ENCODE results near the gene FAAP20. TPM values are rescaled to one million over a fixed set of nuclear protein-coding genes. Genes with fewer than 3 reads are reported as not detected.

Gene FAAP20
- total RNA-seq, 1 experiment from 2014 or later, result 133 TPM

GRCh38 chr1:2146836-2147517, 47.6 kb downstream of the FAAP20 start:
- no peak overlapping the region for H3K27ac Mint-ChIP-seq
- POLR2A ChIA-PET, result no interaction called here
- DNase-seq (ENCODE audit: low spot score) (no peak), ATAC-seq (no peak)
- TF ChIP-seq TP53 (CRISPR knock-in tag; IDR thresholded peaks at IDR 0.05) (no peak), ZNF263 (CRISPR knock-in tag; IDR thresholded peaks at IDR 0.05; ENCODE audit: low read depth) (no peak), ZNF532 (CRISPR knock-in tag; IDR thresholded peaks at IDR 0.05; ENCODE audit: borderline replicate concordance) (no peak), ZNF423 (CRISPR knock-in tag; IDR thresholded peaks at IDR 0.05) (no peak), NFYB (CRISPR knock-in tag; conservative IDR thresholded peaks at IDR 0.05; ENCODE audit: low read depth) (no peak)
- H3K36me3 Mint-ChIP-seq, result peaks cover 8% of the 10 kb centered on the region
- no peaks in the 10 kb centered on the region for H3K4me1 Mint-ChIP-seq
- no peaks in the 10 kb centered on the region for H3K9me3 Mint-ChIP-seq
- no peaks in the 10 kb centered on the region for H3K27me3 Mint-ChIP-seq (ENCODE audit: low read depth)
- CTCF ChIA-PET, result no interaction called here
- H3K4me3 Mint-ChIP-seq, result no peak overlapping the region

- no peak overlapping the region for H3K27ac Mint-ChIP-seq
- H3K4me3 Mint-ChIP-seq, result no peak overlapping the region
- DNase-seq (ENCODE audit: low spot score), result no peak
- TF ChIP-seq ATF1 (CRISPR knock-in tag; IDR thresholded peaks at IDR 0.05), result no peak
- TF ChIP-seq ZNF232 (CRISPR knock-in tag; IDR thresholded peaks at IDR 0.05), result no peak
- TF ChIP-seq FOXP1 (CRISPR knock-in tag; IDR thresholded peaks at IDR 0.05; ENCODE audit: borderline replicate concordance), result no peak
- no peak for TF ChIP-seq PRRX2 (CRISPR knock-in tag; IDR thresholded peaks at IDR 0.05)
- no peak for TF ChIP-seq ZMAT4 (CRISPR knock-in tag; IDR thresholded peaks at IDR 0.05)
- TF ChIP-seq TEAD4 (CRISPR knock-in tag; IDR thresholded peaks at IDR 0.05), result no peak
- no peak for TF ChIP-seq ZNF512 (CRISPR knock-in tag; IDR thresholded peaks at IDR 0.05; ENCODE audit: borderline replicate concordance)
- no peak for TF ChIP-seq ZNF263 (CRISPR knock-in tag; IDR thresholded peaks at IDR 0.05; ENCODE audit: low read depth)
- H3K36me3 Mint-ChIP-seq, result peaks cover 6% of the 10 kb centered on the region
- H3K4me1 Mint-ChIP-seq, result no peaks in the 10 kb centered on the region
- H3K27me3 Mint-ChIP-seq (ENCODE audit: low read depth), result no peaks in the 10 kb centered on the region
- no peaks in the 10 kb centered on the region for H3K9me3 Mint-ChIP-seq
- CTCF ChIA-PET, result no interaction called here
- POLR2A ChIA-PET, result no interaction called here
- ATAC-seq, result no peak
Measured at GRCh38 chr1:2145946-2146835, 48.4 kb downstream of the FAAP20 start.

- DNase-seq (ENCODE audit: low spot score), result no peak
- Mint-ChIP-seq H3K27me3 (ENCODE audit: low read depth) (no peaks in the 10 kb centered on the region), H3K36me3 (0 out of 2 replicates have a peak, but pooled peaks cover 2% of the 10 kb centered on the region), H3K4me1 (no peaks in the 10 kb centered on the region), H3K4me3 (no peak overlapping the region), H3K9me3 (no peaks in the 10 kb centered on the region), H3K27ac (no peak overlapping the region)
- ChIA-PET CTCF (no interaction called here), POLR2A (no interaction called here)
- no peak for ATAC-seq
- TF ChIP-seq ERG (CRISPR knock-in tag; IDR thresholded peaks at IDR 0.05) (no peak), NFE2L1 (CRISPR knock-in tag; IDR thresholded peaks at IDR 0.05) (no peak), ZNF281 (CRISPR knock-in tag; IDR thresholded peaks at IDR 0.05) (no peak), NR3C1 (CRISPR knock-in tag; conservative IDR thresholded peaks at IDR 0.05; ENCODE audit: low read depth) (no peak), CDX4 (CRISPR knock-in tag; IDR thresholded peaks at IDR 0.05; ENCODE audit: borderline replicate concordance) (no peak), IRF1 (CRISPR knock-in tag; IDR thresholded peaks at IDR 0.05) (no peak)
Measured at GRCh38 chr1:2144501-2145090, 50.0 kb downstream of the FAAP20 start.

Measured in WTC11 (cell line).